WTC11 (cell line): ENCODE data around the gene APBA3.

Experiments
- ATF1 ChIP-seq: sonication (generic); formaldehyde crosslinking; IDR thresholded peaks from 2 replicates; pipeline ENCODE4 v1.8.1; 2023; ENCODE audit warnings: mild to moderate bottlenecking, moderate library complexity, missing genetic modification reagents
- GABPB1 ChIP-seq: sonication (generic); formaldehyde crosslinking; IDR thresholded peaks from 2 replicates; pipeline ENCODE4 v1.8.1; 2023; ENCODE audit warnings: mild to moderate bottlenecking, missing genetic modification reagents
- HMGA2 ChIP-seq: fragments of 250-450 bp; sonication (Bioruptor Pico); IDR thresholded peaks from 2 replicates; pipeline ENCODE4 v1.4.0; 2021; ENCODE audit warnings: mild to moderate bottlenecking, moderate library complexity
- IRF2 ChIP-seq: sonication (generic); formaldehyde crosslinking; IDR thresholded peaks from 2 replicates; pipeline ENCODE4 v1.8.0; 2022; ENCODE audit warnings: low read depth, missing genetic modification reagents, borderline replicate concordance
- NR1H2 ChIP-seq: sonication (generic); formaldehyde crosslinking; IDR thresholded peaks from 2 replicates; pipeline ENCODE4 v1.9.0; 2021; ENCODE audit warnings: mild to moderate bottlenecking, moderate library complexity, missing genetic modification reagents
- SMAD3 ChIP-seq: sonication (generic); formaldehyde crosslinking; IDR thresholded peaks from 2 replicates; pipeline ENCODE4 v1.8.0; 2022; ENCODE audit warnings: missing genetic modification reagents, mild to moderate bottlenecking, borderline replicate concordance
- TEAD4 ChIP-seq: sonication (generic); formaldehyde crosslinking; IDR thresholded peaks from 2 replicates; pipeline ENCODE4 v1.8.0; 2022; ENCODE audit warnings: mild to moderate bottlenecking, missing genetic modification reagents
- TF ChIP-seq, protein P1 (sequence below): fragments of 200-600 bp; IDR thresholded peaks from 2 replicates; pipeline ENCODE4 v1.8.0; 2022; ENCODE audit warnings: antibody characterized with exemption
- TF ChIP-seq, protein P2 (sequence below): fragments of 250-450 bp; sonication (Bioruptor Pico); conservative IDR thresholded peaks from 2 replicates; pipeline ENCODE4 v1.9.0; 2021; ENCODE audit warnings: mild to moderate bottlenecking
- TF ChIP-seq, protein P3 (sequence below): sonication (generic); formaldehyde crosslinking; IDR thresholded peaks from 2 replicates; pipeline ENCODE4 v1.8.1; 2023; ENCODE audit warnings: mild to moderate bottlenecking, missing genetic modification reagents
- TF ChIP-seq, protein P4 (sequence below): sonication (generic); formaldehyde crosslinking; IDR thresholded peaks from 2 replicates; pipeline ENCODE4 v1.8.0; 2022; ENCODE audit warnings: mild to moderate bottlenecking, missing genetic modification reagents

DNA sequence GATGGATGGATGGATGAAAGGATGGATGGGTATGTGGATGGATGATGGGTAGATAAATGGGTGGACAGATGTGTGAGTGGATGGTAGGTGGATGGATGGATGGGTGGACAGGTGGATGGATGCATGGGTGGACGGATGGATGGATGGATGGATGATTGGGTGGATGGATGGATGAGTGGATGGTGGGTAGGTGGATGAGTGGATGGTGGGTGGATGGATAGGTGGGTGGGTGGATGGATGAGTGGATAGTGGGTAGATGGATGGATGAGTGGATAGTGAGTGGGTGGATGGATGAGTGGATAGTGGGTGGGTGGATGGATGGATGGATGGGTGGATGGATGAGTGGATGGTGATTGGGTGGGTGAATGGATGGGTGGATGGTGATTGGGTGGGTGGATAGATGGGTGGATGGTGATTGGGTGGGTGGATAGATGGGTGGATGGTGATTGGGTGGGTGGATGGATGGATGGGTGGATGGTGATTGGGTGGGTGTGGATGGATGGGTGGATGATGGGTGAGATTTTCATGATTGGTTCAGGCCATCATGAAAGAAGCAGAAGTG, 15.1 kb upstream of the APBA3 start:
- TF ChIP-seq GABPB1 (CRISPR knock-in tag) (no peak), HMGA2 (no peak), TEAD4 (CRISPR knock-in tag) (no peak), NR1H2 (CRISPR knock-in tag) (no peak), SMAD3 (CRISPR knock-in tag) (no peak), ATF1 (no peak), IRF2 (no peak)
- TF ChIP-seq, protein P1, sequence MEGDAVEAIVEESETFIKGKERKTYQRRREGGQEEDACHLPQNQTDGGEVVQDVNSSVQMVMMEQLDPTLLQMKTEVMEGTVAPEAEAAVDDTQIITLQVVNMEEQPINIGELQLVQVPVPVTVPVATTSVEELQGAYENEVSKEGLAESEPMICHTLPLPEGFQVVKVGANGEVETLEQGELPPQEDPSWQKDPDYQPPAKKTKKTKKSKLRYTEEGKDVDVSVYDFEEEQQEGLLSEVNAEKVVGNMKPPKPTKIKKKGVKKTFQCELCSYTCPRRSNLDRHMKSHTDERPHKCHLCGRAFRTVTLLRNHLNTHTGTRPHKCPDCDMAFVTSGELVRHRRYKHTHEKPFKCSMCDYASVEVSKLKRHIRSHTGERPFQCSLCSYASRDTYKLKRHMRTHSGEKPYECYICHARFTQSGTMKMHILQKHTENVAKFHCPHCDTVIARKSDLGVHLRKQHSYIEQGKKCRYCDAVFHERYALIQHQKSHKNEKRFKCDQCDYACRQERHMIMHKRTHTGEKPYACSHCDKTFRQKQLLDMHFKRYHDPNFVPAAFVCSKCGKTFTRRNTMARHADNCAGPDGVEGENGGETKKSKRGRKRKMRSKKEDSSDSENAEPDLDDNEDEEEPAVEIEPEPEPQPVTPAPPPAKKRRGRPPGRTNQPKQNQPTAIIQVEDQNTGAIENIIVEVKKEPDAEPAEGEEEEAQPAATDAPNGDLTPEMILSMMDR: no peak
- TF ChIP-seq, protein P2, sequence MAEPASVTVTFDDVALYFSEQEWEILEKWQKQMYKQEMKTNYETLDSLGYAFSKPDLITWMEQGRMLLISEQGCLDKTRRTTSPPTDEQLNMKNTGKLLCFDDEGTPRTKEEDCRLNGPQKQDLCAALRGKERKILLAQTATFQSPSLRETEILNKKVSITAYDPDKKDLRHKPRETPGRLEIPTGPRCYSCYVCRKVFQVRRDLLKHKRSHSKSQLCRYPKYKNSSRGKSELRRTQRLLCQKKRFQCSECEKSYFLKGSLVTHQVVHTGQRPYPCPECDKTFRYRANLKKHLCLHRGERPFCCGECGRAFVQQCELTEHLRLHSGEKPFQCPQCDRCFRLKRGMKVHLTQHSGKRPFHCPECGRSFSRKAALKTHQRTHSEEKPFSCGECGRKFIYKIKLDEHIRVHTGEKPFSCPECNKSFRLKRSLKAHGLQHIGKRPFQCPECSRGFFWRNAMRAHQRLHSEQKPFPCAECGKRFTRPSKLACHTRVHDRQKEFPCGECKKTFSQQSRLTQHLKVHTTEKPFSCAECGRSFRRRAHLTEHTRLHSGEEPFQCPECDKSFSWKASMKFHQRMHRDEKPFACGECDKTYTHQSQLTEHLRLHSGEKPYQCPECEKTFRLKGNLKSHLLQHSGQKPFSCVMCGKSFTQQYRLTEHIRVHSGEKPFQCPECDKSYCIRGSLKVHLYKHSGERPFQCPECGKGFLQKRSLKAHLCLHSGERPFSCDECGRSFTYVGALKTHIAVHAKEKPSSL (CRISPR knock-in tag): no peak
- TF ChIP-seq, protein P3, sequence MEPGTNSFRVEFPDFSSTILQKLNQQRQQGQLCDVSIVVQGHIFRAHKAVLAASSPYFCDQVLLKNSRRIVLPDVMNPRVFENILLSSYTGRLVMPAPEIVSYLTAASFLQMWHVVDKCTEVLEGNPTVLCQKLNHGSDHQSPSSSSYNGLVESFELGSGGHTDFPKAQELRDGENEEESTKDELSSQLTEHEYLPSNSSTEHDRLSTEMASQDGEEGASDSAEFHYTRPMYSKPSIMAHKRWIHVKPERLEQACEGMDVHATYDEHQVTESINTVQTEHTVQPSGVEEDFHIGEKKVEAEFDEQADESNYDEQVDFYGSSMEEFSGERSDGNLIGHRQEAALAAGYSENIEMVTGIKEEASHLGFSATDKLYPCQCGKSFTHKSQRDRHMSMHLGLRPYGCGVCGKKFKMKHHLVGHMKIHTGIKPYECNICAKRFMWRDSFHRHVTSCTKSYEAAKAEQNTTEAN (CRISPR knock-in tag): no peak
- TF ChIP-seq, protein P4, sequence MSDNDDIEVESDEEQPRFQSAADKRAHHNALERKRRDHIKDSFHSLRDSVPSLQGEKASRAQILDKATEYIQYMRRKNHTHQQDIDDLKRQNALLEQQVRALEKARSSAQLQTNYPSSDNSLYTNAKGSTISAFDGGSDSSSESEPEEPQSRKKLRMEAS: no peak
